GM10266 (cell line): ENCODE data around the gene UNC45A.

Source experiments
- DNase-seq: peaks from one replicate; pipeline ENCODE4 v3.0.0; 2012; ENCODE audit errors: extremely low spot score
- TF ChIP-seq, protein P1 (sequence below): IDR thresholded peaks from 2 replicates; pipeline ENCODE4 v1.5.1; 2012; ENCODE audit warnings: mild to moderate bottlenecking, low read depth; ENCODE audit not compliant: control insufficient read depth, insufficient read depth; ENCODE audit errors: missing control alignments

The UNC45A gene

DNA sequence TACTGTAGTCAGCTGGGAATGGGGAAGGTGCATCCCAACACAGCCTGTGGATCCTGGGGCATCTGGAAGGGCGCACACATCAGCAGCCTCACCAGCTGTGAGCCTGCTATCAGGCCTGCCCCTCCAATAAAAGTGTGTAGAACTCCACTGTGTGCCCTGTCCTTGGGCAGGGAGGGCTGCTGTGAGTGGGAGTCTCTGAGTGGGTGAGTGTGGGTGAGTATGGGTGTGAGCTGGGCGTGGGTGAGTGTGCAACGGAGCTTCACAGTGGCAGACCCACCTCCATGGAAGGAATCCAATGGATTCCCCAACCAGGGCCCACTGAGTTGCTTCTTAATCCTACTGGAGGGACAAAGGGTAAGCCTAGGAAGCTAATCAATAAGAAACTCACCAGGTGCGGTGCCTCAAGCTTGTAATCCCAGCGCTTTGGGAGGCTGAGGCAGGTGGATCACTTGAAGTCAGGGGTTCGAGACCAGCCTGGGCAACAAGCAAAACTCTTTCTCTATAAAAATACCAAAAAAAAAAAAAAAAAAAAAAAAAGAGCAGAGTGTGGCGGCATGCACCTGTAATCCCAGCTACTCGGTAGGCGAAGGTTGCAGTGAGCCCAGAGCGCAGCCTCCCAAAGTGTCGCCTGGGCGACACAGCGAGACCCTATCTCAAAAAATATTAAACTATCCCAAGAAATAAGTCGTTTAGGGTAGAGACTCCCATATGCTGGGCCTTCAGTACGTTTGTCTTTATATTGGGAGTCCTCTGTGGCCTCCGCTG is 19.0 kb downstream of the UNC45A start:
- TF ChIP-seq, protein P1, sequence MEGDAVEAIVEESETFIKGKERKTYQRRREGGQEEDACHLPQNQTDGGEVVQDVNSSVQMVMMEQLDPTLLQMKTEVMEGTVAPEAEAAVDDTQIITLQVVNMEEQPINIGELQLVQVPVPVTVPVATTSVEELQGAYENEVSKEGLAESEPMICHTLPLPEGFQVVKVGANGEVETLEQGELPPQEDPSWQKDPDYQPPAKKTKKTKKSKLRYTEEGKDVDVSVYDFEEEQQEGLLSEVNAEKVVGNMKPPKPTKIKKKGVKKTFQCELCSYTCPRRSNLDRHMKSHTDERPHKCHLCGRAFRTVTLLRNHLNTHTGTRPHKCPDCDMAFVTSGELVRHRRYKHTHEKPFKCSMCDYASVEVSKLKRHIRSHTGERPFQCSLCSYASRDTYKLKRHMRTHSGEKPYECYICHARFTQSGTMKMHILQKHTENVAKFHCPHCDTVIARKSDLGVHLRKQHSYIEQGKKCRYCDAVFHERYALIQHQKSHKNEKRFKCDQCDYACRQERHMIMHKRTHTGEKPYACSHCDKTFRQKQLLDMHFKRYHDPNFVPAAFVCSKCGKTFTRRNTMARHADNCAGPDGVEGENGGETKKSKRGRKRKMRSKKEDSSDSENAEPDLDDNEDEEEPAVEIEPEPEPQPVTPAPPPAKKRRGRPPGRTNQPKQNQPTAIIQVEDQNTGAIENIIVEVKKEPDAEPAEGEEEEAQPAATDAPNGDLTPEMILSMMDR: no peak
- DNase-seq: no peak

DNA sequence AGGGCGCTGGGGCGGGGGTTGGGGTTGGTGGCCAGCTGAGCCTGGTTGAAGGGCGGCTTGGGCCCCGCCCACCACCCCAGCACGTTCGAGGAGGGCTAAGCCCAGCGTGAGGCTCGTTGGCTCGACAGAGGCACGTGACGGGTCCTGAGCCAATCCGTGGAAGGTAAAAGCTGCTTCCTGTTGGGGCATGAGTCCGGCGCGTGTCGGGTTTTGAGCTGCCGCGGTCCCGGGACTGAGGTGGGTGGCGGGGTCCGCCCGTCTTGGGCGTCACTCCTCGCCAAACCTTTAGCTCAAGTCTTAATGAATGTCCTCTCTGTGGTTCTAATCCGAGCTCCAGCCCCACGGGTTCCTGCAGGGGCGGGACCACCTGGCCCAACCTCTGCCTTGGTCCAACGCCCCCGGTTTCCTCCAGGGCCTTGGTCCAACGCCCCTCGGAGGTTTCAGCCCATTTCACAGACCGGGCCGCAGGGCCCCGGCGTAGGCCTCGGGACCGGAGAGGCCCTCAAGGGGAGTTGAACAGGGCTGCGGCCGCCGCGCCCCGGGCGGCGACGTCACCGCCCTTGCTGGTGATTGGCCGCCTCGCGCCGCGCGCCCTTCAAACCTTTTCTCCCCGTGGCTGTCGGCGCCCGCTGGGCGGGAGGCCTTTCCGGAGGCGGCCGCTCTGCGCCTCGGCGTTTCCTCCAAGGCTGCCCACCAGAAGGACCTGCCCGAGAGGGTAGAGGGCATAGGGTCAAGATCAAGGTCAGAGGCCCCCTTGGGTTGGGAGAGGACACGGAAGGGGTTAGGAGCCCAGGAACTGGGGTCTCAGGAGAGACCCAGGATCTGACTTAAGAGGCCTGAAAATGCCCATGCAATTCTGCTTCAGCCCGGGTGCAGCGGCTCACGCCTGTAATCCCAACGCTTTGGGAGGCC is 19.9 kb downstream of the UNC45A start, which contains the start of gene RCCD1:
Gene RCCD1 (plus strand): TSS at position 173 of the 912 bp plus-strand sequence. CDS start 1,851 bp downstream, outside the sequence.
- TF ChIP-seq, protein P1: no peak
- peak; percentile 99 for DNase-seq

DNA sequence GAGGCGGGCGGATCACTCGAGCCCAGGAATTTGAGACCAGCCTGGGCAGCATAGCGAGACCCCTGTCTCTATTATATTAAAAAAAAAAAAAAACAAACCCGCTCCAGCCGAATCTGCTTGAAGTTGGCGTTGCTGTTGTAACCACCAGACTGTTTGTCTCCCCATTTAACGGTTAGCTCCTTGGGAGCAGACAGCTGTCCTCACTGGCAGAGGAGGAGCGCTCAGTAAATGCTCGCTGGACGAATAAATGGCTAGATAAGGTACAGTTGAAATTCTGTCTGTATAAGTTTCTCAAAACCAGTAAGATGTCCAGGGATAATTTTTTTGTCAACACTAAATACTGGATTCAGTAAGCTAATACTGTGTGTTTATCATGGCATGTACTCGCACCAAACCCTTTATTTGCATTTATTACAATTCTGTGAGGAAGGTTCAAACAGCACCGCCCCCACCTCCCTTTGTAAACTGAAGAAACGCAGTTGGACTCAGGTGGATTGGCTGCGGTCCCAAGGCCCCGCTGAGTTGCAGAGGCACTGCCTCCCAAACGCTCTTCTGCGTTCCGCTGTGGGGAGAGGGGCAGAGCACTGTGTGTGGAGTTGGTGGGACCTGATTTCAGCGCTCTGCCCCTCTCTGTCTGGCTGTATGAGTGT is 20.7 kb downstream of the UNC45A start:
- no peak for DNase-seq
- TF ChIP-seq, protein P1: no peak

DNA sequence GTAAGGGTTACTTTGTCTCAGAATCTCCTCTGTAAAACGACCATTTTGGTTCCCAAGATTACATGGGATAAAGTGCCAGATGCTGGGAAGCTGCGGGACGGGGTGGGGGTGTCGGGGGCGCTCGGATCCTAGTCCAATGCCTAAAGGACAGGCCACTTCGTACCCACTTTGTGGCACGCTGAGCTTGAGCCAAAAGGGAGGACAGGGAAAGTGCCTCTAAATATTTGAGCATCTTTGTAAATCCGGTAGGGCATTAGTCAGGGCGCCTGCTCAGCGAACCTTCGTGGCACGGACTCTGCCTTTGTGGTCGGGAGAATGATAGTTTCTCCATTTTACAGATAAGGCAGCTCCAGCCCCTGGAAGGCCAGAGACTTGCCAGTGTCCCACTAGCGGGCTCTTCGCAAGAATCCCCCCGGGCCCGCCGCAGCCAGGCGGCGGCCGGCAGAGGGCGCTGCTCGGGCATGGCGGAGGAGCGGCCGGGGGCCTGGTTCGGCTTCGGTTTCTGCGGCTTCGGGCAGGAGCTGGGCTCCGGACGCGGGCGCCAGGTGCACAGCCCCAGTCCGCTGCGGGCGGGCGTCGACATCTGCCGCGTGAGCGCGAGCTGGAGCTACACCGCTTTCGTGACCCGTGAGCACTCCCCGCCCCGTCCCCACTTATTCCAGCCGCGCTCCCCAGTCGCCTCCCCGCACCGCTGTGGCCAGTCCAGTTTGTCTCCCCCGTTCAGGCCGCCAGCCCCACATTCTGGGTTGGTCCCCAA is 21.4 kb downstream of the UNC45A start:
- DNase-seq: peak; percentile 92
- TF ChIP-seq, protein P1: peak; percentile 91

DNA sequence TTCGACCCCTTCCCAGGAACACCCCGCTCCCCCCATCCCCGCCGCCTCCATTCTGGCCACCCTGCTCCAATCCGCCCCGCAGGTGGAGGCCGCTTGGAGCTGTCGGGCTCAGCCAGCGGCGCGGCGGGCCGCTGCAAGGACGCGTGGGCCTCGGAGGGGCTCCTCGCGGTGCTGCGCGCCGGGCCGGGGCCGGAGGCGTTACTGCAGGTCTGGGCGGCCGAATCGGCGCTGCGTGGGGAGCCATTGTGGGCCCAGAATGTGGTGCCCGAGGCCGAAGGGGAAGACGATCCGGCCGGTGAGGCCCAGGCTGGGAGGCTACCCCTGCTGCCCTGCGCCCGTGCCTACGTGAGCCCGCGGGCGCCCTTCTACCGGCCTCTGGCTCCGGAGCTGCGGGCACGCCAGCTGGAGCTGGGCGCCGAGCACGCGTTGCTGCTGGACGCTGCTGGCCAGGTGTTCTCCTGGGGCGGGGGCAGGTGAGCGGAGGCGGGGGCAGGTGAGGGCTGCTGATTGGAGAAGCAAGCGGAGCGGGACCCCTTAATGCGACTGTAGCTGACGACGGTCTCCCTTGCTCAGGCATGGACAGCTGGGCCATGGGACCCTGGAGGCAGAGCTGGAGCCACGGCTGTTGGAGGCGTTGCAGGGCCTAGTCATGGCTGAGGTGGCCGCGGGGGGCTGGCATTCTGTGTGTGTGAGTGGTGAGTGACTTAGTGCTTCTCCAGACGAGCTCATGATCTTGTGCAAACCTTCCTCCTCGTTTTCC is 22.1 kb downstream of the UNC45A start:
- TF ChIP-seq, protein P1: no peak
- DNase-seq: no peak

DNA sequence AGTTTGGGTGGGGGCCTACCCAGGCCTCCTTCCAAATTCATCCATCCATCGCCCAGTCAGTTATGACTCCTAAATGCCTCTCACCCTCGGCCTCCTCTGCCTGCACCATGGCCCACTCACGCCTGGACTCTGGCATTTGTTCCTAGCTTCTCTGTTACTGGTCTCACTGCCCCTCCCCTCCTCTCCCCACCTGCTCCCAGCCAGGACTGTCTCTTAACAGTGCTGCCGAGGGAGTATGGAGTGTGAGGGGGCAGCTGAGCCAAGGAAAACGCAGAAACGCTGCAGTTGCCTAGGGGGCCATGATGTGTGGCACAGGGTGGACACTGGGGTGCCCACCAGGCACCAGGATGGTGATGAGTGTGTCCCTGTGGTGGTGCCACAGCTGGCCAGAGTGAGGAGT is 22.7 kb downstream of the UNC45A start:
- TF ChIP-seq, protein P1: no peak
- DNase-seq: no peak
